Measurements from ENCODE around the gene EXD3. TPM values are rescaled to one million over a fixed set of nuclear protein-coding genes. Genes with fewer than 3 reads are reported as not detected.

Gene EXD3
- polyA plus RNA-seq, 3 donors from 2014 or later: 1.6 to 6.3 (median 4.3) TPM

DNA sequence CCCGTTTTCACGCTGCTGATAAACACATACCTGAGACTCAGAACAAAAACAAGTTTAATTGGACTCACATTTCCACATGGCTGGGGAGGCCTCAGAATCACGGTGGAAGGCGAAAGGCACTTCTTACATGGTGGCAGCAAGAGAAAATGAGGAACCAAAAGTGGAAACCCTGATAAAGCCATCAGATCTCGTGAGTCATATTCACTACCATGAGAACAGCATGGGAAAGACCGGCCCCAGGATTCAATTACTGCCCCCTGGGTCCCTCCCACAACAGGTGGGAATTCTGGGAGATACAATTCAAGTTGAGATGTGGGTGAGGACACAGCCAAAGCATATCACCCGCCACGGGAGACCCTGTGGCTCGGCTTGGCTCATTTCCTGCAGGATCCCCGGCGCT, 20.2 kb downstream of the EXD3 start:
- H3K4me3 Mint-ChIP-seq: no peak overlapping the region
- H3K4me1 Mint-ChIP-seq: peaks cover 5 to 20% of the 10 kb centered on the region in 2 donors
- H3K9me3 Mint-ChIP-seq: no peaks in the 10 kb centered on the region
- peaks cover 6 to 13% (median 6%) of the 10 kb centered on the region in 3 donors for H3K36me3 Mint-ChIP-seq
- no peak overlapping the region for H3K27ac Mint-ChIP-seq
- peaks cover 0 to 4% (median 1%) of the 10 kb centered on the region in 3 donors for H3K27me3 Mint-ChIP-seq (ENCODE audit: low read depth in 3 of 3)
- no peak for DNase-seq

DNA sequence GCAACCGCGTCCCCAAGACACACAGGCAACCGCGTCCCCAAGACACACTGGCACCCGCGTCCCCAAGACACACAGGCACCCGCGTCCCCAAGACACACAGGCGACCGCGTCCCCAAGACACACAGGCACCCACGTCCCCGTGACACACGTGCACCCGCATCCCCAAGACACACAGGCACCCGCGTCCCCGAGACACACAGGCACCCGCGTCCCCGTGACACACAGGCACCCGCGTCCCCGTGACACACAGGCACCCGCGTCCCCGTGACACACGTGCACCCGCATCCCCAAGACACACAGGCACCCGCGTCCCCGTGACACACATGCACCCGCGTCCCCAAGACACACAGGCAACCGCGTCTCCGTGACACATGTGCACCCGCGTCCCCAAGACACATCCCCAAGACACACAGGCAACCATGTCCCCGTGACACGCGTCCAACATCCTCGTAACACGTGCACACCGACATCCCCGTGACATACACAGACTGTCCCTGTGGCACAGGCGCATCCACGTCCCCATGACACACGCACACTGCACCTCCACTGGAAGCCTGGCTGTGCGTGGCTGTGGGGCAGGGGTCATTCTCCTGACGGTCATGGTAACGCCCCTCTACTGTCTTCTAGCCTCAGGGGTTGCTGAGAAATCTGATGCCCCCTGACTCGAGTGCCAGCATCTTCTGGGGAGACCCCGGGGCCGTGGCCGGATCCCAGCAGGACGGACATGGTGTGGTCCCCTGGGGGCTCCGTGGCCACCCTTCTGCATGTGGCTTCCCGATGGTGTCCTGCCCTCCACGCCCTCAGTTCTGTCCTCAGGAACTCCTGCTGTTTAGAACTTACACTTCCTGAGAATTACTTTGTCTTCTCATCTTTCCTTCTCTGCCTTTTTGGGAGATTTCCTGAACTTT, 24.1 kb downstream of the EXD3 start:
- Mint-ChIP-seq H3K36me3 (peaks cover 6 to 14% (median 13%) of the 10 kb centered on the region in 3 donors), H3K27ac (no peak overlapping the region), H3K9me3 (no peaks in the 10 kb centered on the region), H3K27me3 (ENCODE audit: low read depth in 3 of 3) (peaks cover 0 to 2% (median 2%) of the 10 kb centered on the region in 3 donors), H3K4me1 (peaks cover 2 to 10% of the 10 kb centered on the region in 2 donors), H3K4me3 (no peak overlapping the region)
- DNase-seq: no peak

DNA sequence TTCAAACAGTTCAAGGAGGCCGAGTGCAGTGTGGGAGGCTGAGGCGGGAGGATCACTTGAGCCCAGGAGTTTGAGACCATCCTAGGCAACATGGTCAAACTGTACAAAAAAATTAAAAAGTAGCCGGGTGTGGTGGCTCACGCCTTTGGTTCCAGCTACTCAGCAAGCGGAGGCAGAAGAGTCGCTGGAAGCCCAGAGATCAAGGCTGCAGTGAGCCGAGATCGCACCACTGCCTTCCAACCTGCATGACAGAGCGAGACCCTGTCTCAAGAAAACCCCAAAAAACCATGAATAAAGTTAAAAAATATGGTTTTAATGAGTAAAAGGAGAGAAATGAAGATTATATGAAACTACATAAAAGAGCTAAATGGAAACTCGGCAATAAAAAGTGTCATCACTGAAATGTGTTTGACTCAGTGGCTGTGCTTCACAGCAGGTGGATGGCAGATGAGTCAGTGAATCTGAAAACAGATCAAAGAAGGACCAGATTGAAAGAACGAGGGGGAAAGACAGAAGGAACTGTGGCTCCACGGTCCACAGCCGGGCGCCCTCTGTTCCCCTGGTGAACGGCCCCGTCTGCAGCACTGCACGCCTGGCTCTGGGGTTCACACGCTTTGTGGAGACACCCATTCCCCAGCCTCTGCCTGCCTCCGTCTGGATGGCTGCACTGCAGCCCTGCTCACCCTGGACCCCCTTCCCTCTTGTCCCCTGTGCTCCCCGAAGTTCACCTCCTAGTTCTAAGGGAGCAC, 25.1 kb downstream of the EXD3 start:
- H3K27ac Mint-ChIP-seq: peak overlapping the region in 1 of 6 donors; percentile 5
- H3K27me3 Mint-ChIP-seq (ENCODE audit: low read depth in 3 of 3): peaks cover 0 to 2% (median 2%) of the 10 kb centered on the region in 3 donors
- no peak overlapping the region for H3K4me3 Mint-ChIP-seq
- peaks cover 2 to 10% of the 10 kb centered on the region in 2 donors for H3K4me1 Mint-ChIP-seq
- peaks cover 6 to 14% (median 13%) of the 10 kb centered on the region in 3 donors for H3K36me3 Mint-ChIP-seq
- no peak for DNase-seq
- H3K9me3 Mint-ChIP-seq: no peaks in the 10 kb centered on the region

DNA sequence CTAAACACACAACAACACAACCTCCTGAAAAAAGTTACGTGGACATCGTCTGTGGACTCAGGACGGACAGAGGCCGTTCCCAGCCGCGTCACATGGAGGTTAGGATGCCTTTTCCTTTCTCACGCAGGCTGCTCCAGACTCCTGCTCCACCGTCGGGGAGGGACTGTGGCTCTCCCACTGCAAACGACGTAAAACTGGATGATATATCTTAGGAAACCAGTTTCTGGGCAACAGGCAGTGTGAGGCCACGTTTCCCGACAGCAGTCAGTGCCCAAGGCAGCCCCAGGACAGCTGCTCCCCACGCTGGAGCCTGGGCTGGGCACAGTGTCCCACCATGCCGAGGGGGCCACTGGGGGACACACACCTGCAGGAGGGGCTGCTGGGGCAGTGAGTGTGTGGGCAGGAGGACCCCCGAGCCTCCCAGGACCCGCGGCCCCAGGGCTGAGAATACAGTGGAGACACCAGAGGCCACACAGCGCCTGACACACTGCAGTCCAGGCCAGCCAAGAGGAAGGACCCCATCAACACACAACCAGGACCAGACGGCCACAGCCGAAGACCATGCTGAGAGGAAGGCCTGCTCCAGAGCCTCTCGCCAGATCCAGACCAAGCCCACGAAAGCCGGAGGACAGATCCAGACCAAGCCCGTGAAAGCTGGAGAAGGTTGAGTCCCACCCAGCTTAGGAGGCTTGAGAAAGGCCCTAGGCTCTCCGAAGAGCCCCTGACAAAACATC, 26.2 kb downstream of the EXD3 start:
- Mint-ChIP-seq H3K27ac (no peak overlapping the region), H3K4me1 (peaks cover 0 to 5% of the 10 kb centered on the region in 2 donors), H3K4me3 (no peak overlapping the region), H3K9me3 (no peaks in the 10 kb centered on the region), H3K36me3 (peaks cover 0 to 14% (median 5%) of the 10 kb centered on the region in 3 donors), H3K27me3 (ENCODE audit: low read depth in 3 of 3) (peaks cover 0 to 2% (median 0%) of the 10 kb centered on the region in 3 donors)
- DNase-seq: no peak

DNA sequence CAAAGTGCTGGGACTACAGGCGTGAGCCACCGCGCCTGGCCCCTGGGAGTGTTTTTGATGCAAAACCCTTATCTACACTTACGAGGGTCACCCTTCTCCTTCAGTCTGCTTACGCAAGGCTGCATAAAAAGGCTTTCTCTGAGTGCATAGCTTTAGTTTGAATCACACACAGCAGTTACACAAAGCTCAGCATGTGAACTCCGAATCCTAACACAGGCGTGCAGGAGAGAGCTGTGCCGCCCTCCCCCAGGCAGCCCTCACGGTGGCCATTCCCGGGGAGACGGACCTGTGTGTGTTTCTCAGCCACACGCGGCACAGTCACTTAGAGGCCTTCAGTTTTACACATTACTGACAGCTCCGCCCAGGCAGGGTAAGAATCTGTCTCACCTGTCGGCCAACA, 26.7 kb downstream of the EXD3 start:
- no peak overlapping the region for H3K4me3 Mint-ChIP-seq
- peaks cover 0 to 2% (median 0%) of the 10 kb centered on the region in 3 donors for H3K27me3 Mint-ChIP-seq (ENCODE audit: low read depth in 3 of 3)
- peaks cover 0 to 14% (median 5%) of the 10 kb centered on the region in 3 donors for H3K36me3 Mint-ChIP-seq
- no peak for DNase-seq
- H3K9me3 Mint-ChIP-seq: no peaks in the 10 kb centered on the region
- no peak overlapping the region for H3K27ac Mint-ChIP-seq
- H3K4me1 Mint-ChIP-seq: peaks cover 0 to 5% of the 10 kb centered on the region in 2 donors

DNA sequence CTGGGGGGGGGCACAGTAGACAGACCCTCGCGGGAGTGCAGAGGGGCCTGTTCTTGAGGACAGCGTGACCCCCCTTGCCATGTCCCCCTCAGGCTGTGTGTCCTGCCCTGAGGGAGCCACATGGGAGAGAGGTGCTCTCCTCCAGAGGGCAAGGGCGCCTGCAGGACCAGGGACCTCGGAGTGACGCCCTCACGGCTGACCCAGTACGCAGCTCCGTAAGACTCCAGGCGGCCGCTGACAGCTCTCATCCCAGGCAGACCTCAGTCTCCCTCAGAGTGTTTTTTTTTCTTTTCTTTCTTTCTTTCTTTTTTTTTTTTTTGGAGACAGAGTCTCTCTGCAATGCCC, 27.3 kb downstream of the EXD3 start:
- Mint-ChIP-seq H3K9me3 (no peaks in the 10 kb centered on the region), H3K4me1 (peaks cover under 1 to 6% of the 10 kb centered on the region in 2 donors), H3K27me3 (ENCODE audit: low read depth in 3 of 3) (peaks cover 0 to 2% (median 0%) of the 10 kb centered on the region in 3 donors), H3K36me3 (peaks cover 0 to 14% (median 5%) of the 10 kb centered on the region in 3 donors), H3K4me3 (no peak overlapping the region), H3K27ac (no peak overlapping the region)
- no peak for DNase-seq

DNA sequence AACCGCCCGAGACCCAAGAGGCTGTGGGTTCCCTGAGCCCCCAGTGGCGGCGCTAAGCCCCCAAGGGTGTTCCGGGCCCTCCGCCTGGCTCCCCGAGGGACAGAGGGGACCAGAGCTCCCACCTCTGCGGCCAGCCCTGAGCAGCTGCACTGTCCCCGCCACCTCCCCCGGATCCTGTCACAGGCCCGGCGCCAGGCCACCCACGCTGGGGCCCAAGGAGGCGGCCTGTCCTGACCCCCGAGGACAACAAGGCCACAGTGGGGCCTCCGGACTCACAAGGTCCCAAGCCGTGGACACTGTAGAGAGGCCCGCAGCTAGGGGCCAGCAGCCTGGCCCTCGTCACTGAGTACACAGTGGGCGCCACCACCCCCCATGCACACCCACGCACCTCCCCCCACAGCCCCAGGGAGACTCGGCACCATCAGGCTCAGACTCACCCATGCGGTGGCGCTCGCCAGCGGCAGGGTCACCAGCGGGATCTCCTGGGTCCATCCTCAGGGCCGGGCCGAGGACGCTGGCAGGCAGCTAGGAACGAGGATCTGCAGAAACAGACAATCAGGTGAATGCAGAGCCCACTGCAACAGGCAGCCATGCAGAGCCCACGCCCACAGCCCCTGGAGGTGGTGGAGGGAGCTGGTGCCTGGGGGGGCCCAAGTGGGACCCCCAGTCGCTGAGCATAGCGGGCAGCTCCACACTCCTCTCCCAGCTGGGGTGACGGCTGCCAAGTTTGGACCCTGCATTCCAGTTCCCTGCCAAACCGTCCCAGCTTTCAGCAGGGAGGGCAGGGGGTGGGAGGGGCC, 27.9 kb downstream of the EXD3 start:
- DNase-seq: no peak
- Mint-ChIP-seq H3K27ac (no peak overlapping the region), H3K36me3 (peaks cover 0 to 17% (median 2%) of the 10 kb centered on the region in 3 donors), H3K27me3 (ENCODE audit: low read depth in 3 of 3) (peaks cover 0 to 2% (median 0%) of the 10 kb centered on the region in 3 donors), H3K9me3 (no peaks in the 10 kb centered on the region), H3K4me3 (no peak overlapping the region), H3K4me1 (peaks cover 3 to 12% of the 10 kb centered on the region in 2 donors)

DNA sequence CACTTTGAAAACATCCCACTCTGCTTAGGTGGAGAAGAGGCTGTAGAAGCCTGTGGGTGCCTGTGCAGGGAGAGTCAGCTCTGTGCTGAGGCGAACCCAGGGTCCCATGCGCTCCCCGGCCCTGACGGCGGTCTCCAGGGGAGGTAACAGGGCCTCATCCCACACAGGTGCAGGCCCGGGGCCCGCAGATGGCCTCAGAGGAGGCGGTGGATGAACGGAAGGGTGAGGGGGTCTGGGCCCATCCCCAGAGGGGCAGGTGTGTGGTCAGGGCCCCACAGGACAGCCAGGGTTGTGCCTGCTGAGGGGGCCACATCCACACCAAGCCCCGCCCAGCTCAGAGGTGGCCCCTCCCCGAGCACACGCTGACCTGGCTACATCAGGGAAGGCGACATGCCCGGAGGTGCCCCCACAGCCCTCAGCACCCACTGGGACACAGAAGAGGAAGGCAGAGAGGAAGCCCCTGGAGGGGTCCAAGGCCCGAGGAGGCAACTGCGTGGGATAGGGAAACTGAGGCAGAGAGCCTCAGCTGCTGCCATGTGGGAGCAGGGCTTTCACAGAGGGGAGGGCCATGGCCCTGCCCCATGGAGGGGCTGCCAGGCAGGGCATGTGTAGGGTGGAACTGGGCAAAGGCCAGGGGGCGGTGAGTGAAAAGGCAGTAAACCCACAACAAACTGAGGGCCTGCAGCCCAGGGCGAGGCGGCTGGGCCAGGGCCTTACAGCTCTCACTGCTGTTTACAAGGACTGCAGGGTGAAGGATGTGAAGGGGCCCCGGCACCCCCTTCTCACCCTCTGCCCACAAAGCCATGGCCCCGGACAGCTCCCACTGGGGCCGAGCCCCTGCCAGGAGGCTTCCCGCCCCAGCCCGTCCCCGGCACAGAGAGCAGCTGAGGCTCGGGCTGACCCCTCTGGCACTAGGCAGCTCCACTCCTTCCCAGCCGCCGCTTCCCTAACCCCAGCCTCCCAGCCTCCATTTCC, 29.5 kb downstream of the EXD3 start:
- DNase-seq: no peak
- Mint-ChIP-seq H3K27ac (no peak overlapping the region), H3K36me3 (peaks cover 0 to 13% (median 0%) of the 10 kb centered on the region in 3 donors), H3K4me1 (peaks cover 6 to 10% of the 10 kb centered on the region in 2 donors), H3K27me3 (ENCODE audit: low read depth in 3 of 3) (peaks cover 0 to 2% (median 0%) of the 10 kb centered on the region in 3 donors), H3K4me3 (no peak overlapping the region), H3K9me3 (no peaks in the 10 kb centered on the region)

DNA sequence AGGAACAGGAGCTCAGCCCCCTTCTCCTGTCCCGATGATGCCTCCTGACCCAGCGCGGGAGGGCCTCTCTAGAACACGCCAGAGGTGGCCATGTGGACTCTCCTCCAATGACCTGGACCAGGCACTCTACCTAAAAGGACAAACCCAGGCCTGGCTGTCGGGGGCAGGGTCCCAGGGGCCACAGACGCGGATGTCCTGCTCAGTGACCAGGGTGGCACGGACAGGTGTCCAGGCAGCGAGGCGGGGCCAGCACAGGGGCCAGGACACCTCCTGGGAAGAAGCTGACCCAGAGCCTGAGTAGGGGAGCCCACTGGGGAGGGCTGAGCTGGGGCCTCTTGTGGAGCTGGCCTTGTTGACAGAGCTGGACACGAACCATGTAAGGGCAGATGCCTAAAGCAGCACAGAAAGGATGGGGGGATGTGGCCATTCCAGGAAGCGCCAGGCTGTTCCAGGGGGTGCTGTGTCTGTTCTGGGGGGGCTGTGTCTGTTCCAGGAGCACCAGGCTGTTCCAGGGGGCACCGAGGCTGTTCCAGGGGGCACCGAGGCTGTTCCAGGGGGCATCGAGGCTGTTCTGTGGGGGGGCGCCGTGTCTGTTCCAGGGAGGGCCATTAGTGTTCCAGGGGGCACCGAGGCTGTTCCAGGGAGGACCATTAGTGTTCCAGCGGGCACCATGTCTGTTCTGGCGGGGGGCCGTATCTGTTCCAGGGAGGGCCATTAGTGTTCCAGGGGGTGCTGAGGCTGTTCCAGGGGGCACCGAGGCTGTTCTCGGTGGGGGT, 30.5 kb downstream of the EXD3 start:
- H3K27me3 Mint-ChIP-seq (ENCODE audit: low read depth in 3 of 3): peaks cover 0 to under 1% (median 0%) of the 10 kb centered on the region in 3 donors
- H3K4me1 Mint-ChIP-seq: peaks cover 6 to 13% of the 10 kb centered on the region in 2 donors
- H3K36me3 Mint-ChIP-seq: peaks cover 0 to 8% (median 0%) of the 10 kb centered on the region in 3 donors
- no peak overlapping the region for H3K4me3 Mint-ChIP-seq
- DNase-seq: no peak
- no peaks in the 10 kb centered on the region for H3K9me3 Mint-ChIP-seq
- H3K27ac Mint-ChIP-seq: peak overlapping the region in 1 of 6 donors; percentile 46

DNA sequence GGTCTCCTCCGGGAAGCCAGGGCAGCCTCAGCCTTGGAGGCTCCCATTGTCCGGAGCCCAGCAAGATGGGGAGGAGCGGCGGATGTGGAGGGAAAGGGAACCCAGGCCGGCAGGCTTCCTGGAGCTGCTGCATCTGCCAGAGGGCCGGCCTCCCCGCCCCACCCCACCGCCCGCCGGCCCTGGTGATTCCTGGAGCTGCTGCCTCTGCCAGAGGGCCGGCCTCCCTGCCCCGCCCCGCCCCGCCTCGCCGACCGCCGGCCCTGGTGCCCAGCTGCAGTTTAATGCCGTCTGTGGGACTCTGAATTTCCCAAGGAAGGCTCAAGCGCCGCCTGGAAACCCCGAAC, 31.6 kb downstream of the EXD3 start:
- H3K9me3 Mint-ChIP-seq: no peaks in the 10 kb centered on the region
- H3K4me3 Mint-ChIP-seq: no peak overlapping the region
- peaks cover 6 to 18% of the 10 kb centered on the region in 2 donors for H3K4me1 Mint-ChIP-seq
- peaks cover 0 to 3% (median 0%) of the 10 kb centered on the region in 3 donors for H3K36me3 Mint-ChIP-seq
- H3K27me3 Mint-ChIP-seq (ENCODE audit: low read depth in 3 of 3): no peaks in the 10 kb centered on the region
- H3K27ac Mint-ChIP-seq: no peak overlapping the region
- DNase-seq: no peak

DNA sequence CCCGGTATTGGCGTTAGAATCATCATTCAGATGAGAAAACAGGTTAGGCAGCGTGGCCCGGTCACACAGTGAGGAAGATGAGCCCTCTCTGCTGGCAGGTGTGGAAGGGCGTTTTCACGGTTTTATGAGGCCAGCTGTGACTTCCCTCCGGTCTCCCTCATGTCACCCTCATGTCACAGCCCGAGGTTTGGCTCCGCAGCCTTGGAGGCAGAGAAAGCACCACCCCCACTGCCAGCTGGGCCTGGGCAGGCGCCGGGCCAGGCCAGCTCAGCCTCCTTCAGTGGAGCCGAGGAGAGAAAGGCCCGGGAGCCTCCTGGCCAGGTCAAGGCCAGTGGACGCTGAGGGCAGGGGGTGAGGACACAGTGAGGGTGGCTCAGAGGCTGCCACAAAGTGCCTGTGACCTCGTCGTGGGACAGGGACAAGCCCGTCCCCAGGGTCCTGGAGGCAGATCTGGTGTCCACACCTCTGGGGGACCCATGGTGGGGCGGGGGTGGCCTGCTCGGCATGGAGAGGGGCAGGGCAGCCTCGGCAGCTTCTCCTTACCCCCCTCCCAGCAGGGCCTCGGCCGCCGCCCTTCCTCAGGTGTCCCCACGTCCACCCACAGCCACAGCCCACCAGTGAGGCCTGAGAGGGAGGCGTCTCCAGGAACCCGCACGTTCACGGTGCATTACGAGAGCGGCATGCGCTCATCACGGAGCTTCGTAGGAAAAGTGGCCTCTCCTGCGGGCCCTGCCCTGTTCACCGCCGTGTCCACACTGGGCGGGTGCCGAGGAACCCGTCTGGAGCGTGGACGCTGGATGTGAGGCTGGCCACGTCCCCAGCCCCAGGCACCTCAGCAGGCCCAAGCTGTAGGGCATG, 32.2 kb downstream of the EXD3 start:
- peak overlapping the region in 4 of 5 donors; percentile 8 to 64 (median 32) for H3K4me3 Mint-ChIP-seq
- peak overlapping the region; percentile 59 to 89 (median 78) for H3K27ac Mint-ChIP-seq
- H3K9me3 Mint-ChIP-seq: no peaks in the 10 kb centered on the region
- H3K27me3 Mint-ChIP-seq (ENCODE audit: low read depth in 3 of 3): no peaks in the 10 kb centered on the region
- peaks cover 0 to 3% (median 0%) of the 10 kb centered on the region in 3 donors for H3K36me3 Mint-ChIP-seq
- peaks cover 6 to 22% of the 10 kb centered on the region in 2 donors for H3K4me1 Mint-ChIP-seq
- DNase-seq: peak in 2 of 3 donors; percentile 10 to 12

Measured in immature natural killer cell (primary cell).